GM12891 (cell line): Measurements from ENCODE around the gene CERS3.

Source experiments
- PAX5 ChIP-seq: IDR thresholded peaks from 2 replicates; pipeline ENCODE4 v1.6.1; 2011; ENCODE audit warnings: low read length, moderate library complexity, mild to moderate bottlenecking; ENCODE audit not compliant: insufficient read depth, severe bottlenecking
- POLR2A ChIP-seq: IDR thresholded peaks from 2 replicates; pipeline ENCODE4 v1.6.1; 2011; ENCODE audit warnings: low read depth, low read length, control low read depth
- POLR2AphosphoS5 ChIP-seq: IDR thresholded peaks from 2 replicates; pipeline ENCODE4 v1.6.1; 2011; ENCODE audit warnings: low read depth, low read length, control low read depth
- POU2F2 ChIP-seq: IDR thresholded peaks from 2 replicates; pipeline ENCODE4 v1.6.1; 2011; ENCODE audit warnings: low read depth, mild to moderate bottlenecking, control low read depth, low read length, moderate library complexity
- TAF1 ChIP-seq: IDR thresholded peaks from 2 replicates; pipeline ENCODE4 v1.6.1; 2011; ENCODE audit warnings: low read depth, low read length, control low read depth

DNA sequence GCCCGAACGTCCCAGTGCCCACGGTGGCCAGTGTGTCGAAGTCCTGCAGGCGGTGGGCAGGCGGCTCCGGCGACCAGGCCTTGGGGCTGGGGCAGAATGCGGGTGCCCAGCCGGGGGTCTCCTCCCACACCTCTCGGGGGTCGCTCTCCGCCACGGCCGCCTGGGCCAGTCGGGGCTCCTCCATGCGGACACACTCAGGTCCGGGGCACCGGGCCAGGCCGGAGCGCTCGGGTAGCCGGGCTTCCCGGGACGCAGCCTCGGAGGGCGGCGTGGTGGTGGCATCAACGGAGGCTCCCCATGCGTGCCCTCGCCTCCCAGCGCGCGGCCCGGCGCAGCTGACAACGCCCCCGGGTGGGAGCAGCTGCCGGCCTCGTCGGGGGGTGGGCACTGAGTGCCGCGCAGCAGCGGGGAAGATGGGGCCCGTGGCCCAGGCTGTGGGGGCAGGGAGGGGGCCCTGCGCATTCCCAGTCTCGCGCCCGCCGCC lies 30.1 kb upstream of the CERS3 start:
- TF ChIP-seq POLR2AphosphoS5: no peak
- no peak for TF ChIP-seq POLR2A
- TF ChIP-seq PAX5: no peak
- TF ChIP-seq TAF1: no peak
- no peak for TF ChIP-seq POU2F2
